ENCODE data around the gene AGL.
"Not testable (repeated sequence)": the region's sequence is repeated elsewhere in the genome, so short reads cannot be mapped to it uniquely, and the experiment has no call there.

Gene AGL

GRCh38 chr1:99849744-99850458 is at the start of gene AGL:
Gene AGL (plus strand): TSS chr1:99850361. CDS start chr1:99851043, 682 bp downstream.
- peak; percentile 89 for DNase-seq

DNA sequence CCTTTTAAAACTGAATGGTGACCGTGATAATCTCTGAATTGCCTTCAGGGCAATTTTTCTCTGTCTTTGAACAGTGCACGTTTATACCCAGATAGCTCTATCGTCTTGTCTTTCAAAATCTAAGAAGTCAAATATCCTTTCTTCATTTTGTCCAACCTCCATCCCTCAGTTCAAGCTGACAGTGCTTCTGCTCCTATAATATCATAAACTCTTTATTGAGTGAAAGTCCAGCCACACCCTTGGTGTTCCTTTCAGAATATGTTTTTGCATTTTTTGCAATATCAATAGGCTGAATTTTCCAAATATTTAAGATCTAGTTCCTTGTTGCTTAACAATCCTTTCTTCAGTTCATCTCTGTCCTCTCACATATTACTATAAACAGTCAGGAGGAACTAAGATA is 48.6 kb upstream of the AGL start:
- no peak for DNase-seq

GRCh38 chr1:99806882-99807281 is 43.3 kb upstream of the AGL start:
- DNase-seq, result no peak

- DNase-seq, result peak; percentile 74
Measured at GRCh38 chr1:99808391-99809115, 41.6 kb upstream of the AGL start.

GRCh38 chr1:99811075-99811474 is 39.1 kb upstream of the AGL start:
- DNase-seq, result no peak

DNA sequence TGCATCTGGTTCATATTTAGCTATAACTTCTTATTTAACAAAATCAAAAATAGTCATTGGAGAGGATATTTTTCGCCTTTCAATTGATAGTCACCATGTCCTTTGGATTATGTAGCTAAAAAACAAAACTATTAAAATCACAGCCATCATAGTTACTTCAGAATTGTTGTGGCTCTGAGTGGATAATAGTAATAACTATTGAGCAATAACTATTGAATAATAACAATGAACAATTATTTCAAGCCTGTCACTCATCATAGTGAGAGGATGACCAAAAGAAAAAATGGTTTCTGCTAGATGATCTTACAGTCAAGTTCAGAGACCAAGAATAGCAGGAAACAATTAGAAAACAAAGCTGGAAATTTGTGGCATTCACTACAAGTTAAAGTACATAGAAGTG is 38.4 kb upstream of the AGL start:
- DNase-seq, result no peak

DNA sequence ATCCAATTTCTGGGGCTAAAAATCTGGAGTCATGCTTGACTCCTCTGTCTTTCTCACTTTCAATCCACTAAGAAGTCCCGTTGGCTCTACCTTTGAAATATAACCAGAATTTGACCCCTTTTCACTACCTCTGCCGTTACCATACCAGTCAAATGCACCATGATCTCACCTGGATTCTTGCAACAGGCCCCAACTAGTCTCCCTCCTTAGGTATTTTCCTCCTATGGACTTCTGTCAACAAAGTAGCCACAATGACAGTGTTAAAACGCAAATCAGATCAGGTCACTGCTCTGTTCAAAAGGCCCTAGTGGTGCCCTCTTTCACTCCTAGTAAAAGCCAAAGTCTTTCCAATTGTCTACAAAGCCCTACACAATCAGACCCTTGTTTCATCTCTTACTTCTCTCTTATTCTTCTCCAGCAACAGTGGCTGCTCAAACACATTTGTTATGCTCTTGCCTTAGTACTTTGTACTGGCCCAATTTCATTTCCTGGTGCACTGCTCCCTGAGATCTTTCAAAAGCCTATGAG is 35.7 kb upstream of the AGL start:
- no peak for DNase-seq

DNA sequence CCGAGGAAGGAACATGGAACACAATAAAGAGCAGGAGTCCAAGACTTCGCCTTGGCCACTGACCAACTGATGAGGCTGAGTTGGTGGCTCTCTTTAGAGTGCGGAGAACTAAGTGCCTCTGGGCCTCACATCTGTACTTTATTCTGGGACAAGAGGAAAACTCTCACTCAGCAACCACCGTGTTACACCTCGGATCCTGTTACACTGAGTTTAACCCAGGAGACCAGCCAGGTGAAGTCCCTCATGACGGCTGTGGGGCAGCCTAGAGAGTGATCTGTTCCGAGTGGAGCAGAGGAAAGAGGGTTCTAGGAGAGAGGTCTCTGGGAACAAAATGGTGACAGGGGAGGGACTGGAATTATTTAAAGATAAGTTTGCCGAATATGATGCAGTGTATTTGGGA is 33.5 kb upstream of the AGL start:
- no peak for DNase-seq

DNA sequence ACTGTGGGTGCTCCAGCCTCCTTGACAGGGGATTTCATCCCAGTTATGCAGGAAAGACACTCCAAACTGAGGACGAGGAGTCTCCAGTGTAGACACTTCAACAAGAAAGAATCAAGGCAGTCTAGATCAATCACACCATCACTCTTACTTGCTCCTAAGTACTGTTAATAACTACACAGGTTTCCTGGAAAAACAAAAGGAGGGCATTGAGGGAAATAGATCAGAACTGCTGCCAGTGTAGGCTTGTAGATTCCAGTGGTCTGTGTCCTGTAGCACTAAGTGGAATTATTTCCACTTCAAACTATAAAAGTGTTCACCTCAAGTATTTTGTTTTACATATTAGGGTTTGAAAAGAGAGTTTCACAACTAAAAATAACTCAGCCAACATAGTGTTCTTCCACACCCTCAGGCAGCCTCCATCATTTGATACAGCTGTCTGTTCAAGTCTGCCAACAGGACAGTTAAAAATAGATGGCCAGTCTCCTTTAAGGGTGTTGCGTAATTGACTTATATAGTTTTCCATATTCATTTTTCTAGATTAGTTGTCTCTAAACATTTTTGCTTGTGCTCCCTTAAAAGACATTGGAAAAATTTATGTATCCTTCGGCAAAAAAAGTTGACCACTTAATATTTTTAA is 32.0 kb upstream of the AGL start:
- no peak for DNase-seq

GRCh38 chr1:99820546-99820945 is 29.6 kb upstream of the AGL start:
- peak; percentile 48 for DNase-seq

DNA sequence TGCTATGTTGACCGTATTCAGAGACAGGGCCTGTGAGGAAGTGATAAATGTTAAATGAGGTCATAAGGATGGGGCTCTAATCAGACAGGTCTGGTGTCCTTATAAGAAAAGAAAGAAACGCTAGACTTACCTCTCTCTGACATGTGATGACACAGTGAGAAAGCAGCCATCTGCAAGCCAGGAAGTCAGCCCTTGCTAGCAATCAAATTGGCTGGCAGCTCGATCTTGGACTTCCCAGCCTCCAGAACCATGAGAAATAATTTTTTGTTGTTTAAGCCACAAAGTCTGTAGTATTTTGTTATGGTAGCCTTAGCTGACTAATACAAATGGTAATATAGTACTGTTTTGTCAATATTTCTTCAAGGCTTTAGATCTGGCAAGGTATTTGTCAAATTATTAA is 25.1 kb upstream of the AGL start:
- no peak for DNase-seq

DNA sequence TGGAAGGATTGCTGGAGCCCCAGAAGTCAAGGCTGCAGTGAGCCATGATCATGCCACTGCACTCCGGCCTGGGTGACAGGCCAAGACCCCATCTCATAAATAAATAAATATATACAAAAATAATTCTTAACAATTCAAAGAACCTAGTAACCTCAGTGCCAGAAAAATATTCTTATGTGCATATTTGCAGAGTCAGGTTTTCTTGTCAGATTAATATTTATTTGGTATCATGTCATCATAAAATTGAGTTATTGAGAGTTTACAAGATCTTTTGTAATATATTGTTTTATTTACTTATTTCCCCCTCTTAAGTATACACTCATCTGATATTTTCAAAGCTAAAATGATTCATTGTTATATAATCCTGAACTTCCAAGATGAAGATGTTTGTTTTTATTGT is 24.5 kb upstream of the AGL start:
- DNase-seq, result no peak

- no peak for DNase-seq
Measured at GRCh38 chr1:99827970-99828369, 22.2 kb upstream of the AGL start.

DNA sequence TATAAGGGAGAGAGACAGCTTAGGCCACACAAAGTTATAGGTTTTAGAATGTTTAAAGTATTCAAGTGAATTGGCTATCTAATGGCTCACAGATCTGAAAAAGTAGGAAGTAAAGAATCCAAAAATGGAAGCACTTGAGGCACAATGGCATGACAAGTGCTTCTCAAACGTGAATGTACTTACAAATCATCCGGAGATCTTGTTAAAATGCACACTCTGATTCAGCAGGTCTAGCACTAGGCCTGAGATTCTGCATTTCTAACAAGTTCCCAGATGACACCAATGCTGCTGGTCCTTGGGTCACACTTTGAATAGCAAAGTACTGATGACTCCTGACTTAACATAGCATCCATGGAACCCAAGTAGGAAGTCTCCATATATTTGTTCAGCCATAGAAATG is 20.9 kb upstream of the AGL start:
- DNase-seq, result no peak

DNA sequence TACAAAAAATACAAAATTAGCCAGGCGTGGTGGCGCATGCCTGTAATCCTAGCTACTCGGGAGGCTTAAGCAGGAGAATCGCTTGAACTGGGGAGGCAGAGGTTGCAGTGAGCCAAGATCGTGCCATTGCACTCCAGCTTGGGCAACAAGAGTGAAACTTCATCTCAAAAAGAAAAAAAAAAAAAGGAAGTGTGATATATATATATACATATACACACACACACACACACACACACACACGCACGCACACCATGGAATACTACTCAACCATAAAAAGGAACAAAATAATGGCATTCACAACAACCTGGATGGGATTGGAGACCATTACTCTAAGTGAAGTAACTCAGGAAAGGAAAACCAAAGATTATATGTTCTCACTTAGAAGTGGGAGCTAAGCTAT is 16.2 kb upstream of the AGL start:
- DNase-seq, result not testable (repeated sequence)

DNA sequence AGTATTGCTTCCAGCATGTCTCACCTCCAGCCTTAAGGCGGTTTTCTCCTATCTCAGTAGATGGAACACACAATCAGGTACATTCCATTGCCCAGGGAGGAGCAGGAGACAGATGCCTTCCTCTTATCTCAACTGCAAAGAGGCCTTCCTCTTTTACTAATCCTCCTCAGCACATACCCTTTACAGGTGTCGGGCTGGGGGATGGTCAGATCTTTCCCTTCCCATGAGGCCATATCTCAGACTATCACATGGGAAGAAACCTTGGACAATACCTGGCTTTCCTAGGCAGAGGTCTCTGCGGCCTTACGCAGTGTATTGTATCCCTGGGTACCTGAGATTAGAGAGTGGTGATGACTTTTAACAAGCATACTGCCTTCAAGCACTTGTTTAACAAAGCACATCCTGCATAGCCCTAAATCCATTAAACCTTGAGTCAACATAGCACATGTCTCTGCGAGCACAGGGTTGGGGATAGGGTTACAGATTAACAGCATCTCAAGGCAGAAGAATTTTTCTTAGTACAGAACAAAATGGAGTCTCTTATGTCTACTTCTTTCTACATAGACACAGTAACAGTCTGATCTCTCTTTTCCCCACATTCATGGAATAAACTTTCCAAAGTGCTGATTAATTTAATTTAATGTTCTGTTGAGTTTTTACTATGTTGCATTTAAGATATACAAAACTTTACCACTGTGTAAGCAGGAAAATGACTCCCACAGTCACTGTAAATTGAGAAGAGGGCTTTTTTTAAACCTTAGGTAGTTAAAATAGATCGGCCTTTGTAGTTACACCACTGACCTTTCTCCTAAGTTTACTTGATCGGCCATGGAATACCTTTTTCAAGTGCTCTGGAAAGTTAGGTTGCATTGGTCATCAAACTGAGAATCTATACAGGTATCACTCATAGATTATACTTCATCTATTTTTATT is 13.7 kb upstream of the AGL start:
- DNase-seq, result not testable (repeated sequence)

GRCh38 chr1:99840353-99840752 is 9.8 kb upstream of the AGL start:
- not testable (repeated sequence) for DNase-seq

- no peak for DNase-seq
Measured at GRCh38 chr1:99843760-99844159, 6.4 kb upstream of the AGL start.

GRCh38 chr1:99845201-99845600 is 5.0 kb upstream of the AGL start:
- DNase-seq, result not testable (repeated sequence)

- DNase-seq, result no peak
Measured at GRCh38 chr1:99849413-99849743, 783 bp upstream of the AGL start.

GRCh38 chr1:99850459-99851291 is 514 bp downstream of the AGL start:
- DNase-seq, result no peak
